DND-41 (cell line): ENCODE results near the gene YTHDF1.

ENCODE experiments used
- CTCF ChIP-seq: IDR thresholded peaks from 2 replicates; pipeline ENCODE4 v1.5.1; 2012; ENCODE audit warnings: borderline replicate concordance, low read length, moderate library complexity, mild to moderate bottlenecking; ENCODE audit not compliant: poor library complexity, severe bottlenecking; ENCODE audit errors: extremely low read depth
- EZH2 ChIP-seq: IDR thresholded peaks from 3 replicates; pipeline ENCODE4 v1.6.1; 2012; ENCODE audit warnings: borderline replicate concordance, low read depth, mild to moderate bottlenecking, moderate library complexity, low read length, inconsistent platforms; ENCODE audit not compliant: severe bottlenecking

DNA sequence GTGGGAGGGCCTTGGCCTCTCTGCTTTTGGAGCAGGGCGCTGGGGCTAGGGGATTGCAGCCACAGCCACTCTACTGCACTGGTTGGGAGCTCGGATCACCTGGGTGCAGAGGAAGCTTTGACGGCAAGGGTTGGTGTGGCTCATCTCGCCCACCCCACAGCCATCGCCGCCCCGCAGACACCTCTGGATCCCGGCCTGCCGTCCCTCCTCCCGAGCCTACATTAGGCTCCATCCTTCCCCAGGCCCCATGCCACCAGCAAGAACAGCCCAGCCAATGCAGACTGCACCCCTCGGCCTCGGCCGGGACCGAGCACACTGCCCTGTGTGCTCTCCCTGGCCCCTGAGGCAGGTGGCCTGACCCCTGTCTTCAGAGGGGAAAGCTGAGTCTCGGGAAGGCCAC is 44.6 kb upstream of the YTHDF1 start:
- TF ChIP-seq CTCF: no peak
- no peak for TF ChIP-seq EZH2
